Measurements from ENCODE around the gene ODAD3.

The ODAD3 gene

GRCh38 chr19:11425719-11426457 lies 9.0 kb downstream of the ODAD3 start:
- no peak overlapping the region for H3K4me3 ChIP-seq
- DNase-seq (ENCODE audit: low spot score) = no peak

DNA sequence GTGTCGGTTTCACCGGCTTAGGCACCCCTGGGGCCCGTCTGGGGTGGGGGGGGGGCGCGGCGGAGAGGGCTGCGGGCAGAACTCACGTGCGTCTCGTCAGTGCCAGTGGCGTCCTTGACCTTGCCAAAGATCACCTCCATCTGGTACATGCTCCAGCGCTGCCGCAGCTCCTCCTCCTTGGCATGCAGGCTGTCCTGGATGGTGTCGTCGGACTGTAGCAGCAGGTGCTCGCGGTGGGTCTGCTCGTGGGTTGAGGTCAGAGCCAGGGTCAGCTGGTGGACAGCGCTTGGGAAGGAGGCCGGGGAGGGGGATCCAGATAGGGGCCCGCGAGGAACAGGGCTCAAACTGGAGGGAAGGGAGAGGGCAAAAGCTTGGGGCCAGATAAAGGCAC lies 11.1 kb downstream of the ODAD3 start:
- Histone ChIP-seq H3K4me3 (no peak overlapping the region), H3K27ac (no peak overlapping the region)
- no peak for DNase-seq (ENCODE audit: low spot score)
- no peak for TF ChIP-seq CTCF (IDR thresholded peaks at IDR 0.05)

More at GRCh38 chr19:11425719-11426457, 9.0 kb downstream of the ODAD3 start:
- TF ChIP-seq CTCF (IDR thresholded peaks at IDR 0.05) = no peak
- H3K27ac ChIP-seq = no peak overlapping the region

DNA sequence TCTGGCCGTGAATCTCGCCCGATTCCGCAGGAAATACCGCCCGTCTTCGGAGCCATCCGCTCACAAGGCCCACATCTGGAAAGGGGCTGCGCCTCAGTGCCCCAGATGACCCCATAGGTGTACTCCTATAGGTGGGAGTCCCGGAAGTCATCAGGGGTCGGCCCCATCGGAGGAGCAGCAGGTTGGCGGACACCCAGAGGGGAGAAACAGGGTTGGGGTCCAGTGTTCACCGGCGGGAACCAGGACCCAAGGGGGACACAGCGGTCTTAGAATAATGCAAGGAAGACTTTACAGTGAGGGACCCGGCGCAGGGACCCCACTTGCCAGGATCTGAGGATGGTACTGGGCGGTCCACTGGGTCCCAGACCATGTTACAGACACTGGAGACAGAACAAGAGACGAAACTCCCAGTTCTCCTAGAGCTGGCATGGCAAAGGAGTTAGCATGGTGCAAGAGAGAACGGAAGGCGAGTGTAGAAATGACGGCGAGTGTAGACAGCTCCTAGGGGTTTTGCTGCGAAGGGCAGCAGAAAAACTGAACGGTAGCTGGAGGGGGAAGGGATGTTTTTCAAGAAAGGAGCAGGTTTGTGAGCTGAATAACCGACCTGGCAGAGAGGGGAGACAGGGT lies 11.6 kb downstream of the ODAD3 start:
- Histone ChIP-seq H3K4me3 (peak overlapping the region; percentile 76), H3K27ac (peak overlapping the region in 1 of 2 donors; percentile 89)
- no peak for DNase-seq (ENCODE audit: low spot score)
- no peak for TF ChIP-seq CTCF (IDR thresholded peaks at IDR 0.05)

DNA sequence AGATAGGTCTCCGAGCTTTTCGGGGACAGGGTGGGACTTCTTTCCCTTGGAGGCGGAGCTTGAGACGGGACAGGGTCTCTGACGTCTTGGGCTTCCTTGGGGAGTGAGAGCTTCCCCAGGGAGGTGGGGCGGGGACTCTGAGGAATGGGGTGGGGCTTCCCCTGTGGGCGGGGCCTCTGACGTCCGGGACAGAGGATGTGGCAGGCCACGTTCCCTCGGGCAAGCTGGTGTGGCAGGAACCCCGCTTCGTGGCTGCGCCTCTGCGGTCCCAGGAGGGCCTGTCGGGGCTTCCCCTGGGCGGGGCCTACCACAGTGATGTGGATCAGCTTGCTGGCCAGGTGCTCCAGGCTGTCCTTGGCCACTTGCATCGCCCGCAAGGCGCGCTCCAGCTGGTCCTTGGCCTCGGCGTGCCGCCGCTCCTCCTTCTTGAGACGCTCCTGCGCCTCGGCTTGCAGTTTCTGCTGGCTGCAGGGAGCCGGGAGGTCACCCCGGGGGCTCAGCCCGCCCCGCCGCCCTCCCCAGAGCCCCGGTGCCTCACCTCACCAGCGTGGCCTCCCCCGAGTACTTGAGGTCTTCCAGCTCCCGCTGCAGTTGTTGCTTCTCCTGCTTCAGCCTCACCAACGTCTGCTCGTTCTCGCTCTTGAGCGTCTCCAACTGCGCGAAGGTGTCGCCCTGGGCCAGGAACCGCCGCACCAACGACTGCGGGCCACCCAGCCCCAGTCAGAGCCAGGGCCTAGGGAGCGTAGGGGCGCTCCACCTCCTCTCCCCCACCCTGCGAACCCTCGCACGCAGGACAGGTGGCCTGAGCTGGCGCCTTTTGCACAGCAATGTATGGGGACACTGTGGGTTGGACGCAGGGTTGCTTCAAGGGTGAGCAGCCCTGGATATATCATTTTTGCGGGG lies 12.5 kb downstream of the ODAD3 start:
- no peak for TF ChIP-seq CTCF (IDR thresholded peaks at IDR 0.05)
- Histone ChIP-seq H3K27ac (peak overlapping the region; percentile 69 to 89), H3K4me3 (peak overlapping the region; percentile 76)
- DNase-seq (ENCODE audit: low spot score) = peak; percentile 95

- no peak for DNase-seq (ENCODE audit: low spot score)
- Histone ChIP-seq H3K27ac (peak overlapping the region; percentile 69 to 89), H3K4me3 (peak overlapping the region; percentile 76)
- no peak for TF ChIP-seq CTCF (IDR thresholded peaks at IDR 0.05)
Measured at GRCh38 chr19:11421371-11422098, 13.4 kb downstream of the ODAD3 start.

Data from coronary artery (tissue), 2 donors.